Measurements from ENCODE around the gene SUSD1.
"Not testable (repeated sequence)": the region's sequence is repeated elsewhere in the genome, so short reads cannot be mapped to it uniquely, and the experiment has no call there.

SUSD1 gene

GRCh38 chr9:112174965-112175795 is at the start of gene SUSD1:
SUSD1 (minus strand) TSS chr9:112175297; CDS start chr9:112175235, 62 bp downstream.
- no peak for FAIRE-seq

DNA sequence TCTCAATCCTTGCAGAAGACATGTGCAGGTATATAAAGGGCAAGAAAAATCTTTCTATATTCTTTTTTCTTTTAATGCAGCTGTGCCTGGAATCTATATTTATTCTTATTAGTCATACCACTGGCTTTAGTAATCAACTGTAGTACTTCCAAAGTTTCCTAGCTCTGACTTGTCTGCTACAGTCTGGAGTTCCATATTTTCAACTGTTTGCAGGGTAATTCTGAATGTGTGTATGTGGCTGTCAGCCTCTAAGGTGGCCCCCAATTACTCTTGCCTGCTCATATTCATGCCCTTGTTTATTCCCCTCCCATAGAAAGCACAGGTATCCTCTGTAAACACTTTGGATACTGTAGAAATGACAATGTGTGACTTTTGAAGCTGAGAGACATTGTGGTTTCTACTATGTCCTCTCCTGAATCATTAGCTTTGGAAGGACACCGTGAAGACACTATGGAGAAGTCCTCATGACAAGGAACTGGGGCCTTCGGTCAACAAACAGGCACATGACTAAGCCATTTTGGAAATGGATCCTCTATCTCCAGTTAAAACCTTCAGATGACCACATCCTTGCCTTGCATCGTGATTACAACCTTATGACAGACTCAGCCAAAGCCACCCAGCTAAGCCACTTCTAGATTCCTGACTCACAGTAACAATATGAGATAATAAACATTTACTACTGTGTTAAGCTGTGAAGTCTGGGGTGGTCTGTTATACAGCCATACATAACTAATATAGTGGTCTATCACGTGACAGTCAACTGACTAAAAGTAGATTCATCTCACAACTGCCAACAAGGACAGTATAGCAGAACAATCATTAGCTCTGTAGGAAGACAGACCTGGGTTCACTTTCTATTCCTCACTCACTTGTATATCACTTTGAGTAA is 49.5 kb upstream of the SUSD1 start:
- FAIRE-seq: no peak

DNA sequence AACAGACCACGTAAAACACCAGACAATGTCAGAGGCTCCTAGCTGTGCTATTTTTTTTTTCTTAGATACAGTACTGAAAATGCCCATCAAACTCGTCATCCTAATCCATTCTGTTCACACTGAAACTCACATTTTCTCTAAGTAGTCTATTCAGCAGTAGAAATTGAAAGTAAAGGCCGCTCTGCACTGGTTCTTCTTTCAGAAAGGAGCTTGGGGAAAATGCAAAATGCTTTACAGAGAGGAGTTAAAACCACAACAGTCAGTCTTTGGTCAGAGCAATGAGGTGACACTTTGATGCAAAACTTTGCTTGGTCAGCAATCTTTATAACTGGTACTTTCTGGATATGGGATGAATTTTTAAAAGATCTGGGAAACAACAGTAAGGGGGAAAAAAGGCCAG is 43.8 kb upstream of the SUSD1 start:
- no peak for FAIRE-seq

GRCh38 chr9:112212926-112213325 is 37.8 kb upstream of the SUSD1 start:
- no peak for FAIRE-seq

GRCh38 chr9:112207451-112207850 is 32.4 kb upstream of the SUSD1 start:
- FAIRE-seq: no peak

DNA sequence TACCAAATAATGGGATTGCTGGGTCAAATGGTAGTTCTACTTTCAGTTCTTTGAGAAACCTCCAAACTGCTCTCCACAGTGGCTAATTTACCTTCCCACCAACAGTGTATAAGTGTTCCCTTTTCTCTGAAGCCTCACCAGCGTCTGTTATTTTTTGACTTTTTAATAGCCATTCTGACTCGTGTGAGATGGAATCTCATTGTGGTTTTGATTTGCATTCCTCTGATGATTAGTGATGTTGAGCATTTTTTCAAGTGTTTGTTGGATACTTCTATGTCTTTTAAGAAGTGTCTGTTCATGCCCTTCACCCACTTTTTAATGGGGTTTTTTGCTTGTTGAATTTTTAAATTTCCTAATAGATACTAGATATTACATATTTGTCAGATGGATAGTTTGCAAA is 28.4 kb upstream of the SUSD1 start:
- FAIRE-seq: no peak

GRCh38 chr9:112200711-112201110 is 25.6 kb upstream of the SUSD1 start:
- FAIRE-seq: no peak

GRCh38 chr9:112198646-112199045 is 23.5 kb upstream of the SUSD1 start:
- FAIRE-seq: no peak

DNA sequence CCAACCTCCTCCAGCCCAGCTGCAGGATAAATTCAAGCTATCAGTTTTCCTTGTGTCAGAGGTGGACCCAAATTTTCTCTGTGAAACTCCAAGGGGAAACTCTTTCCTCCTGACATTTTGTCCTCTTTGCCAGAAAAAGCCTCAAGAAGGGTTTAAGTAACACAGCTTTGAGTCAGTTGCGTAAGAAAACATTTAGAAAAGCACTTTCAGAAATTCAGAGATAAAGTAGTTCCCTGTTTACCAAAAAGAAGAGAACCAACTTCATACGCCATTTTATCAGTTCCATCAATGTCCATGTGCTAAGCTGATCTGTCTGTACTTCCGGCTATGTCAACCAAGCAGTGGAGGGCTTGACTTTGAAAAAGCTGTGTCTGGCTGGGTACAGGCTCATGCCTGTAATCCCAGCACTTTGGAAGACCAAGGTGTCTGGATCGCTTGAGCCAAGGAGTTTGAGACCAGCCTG is 19.9 kb upstream of the SUSD1 start:
- no peak for FAIRE-seq

GRCh38 chr9:112193572-112194288 is 18.6 kb upstream of the SUSD1 start:
- FAIRE-seq: no peak

GRCh38 chr9:112190320-112190719 is 15.2 kb upstream of the SUSD1 start:
- FAIRE-seq: not testable (repeated sequence)

DNA sequence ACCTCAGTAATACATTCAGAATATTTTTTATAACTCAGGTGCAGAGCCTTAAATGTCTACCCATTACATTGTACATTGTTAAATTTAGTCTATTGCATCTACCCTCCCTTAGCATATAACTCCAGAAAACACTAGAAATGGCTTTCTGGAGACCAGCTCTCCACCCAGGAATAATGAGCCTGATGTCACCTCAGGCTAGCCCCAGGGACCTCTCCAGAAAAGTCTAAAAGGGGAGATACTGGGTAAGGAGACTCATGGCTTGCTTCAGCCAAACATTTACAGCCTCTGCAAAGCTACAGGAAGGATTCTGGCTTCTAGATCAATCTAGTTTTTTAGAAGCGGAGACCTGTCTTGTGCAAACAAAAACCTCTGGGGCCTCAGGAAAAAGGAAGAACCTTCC is 13.8 kb upstream of the SUSD1 start:
- no peak for FAIRE-seq

DNA sequence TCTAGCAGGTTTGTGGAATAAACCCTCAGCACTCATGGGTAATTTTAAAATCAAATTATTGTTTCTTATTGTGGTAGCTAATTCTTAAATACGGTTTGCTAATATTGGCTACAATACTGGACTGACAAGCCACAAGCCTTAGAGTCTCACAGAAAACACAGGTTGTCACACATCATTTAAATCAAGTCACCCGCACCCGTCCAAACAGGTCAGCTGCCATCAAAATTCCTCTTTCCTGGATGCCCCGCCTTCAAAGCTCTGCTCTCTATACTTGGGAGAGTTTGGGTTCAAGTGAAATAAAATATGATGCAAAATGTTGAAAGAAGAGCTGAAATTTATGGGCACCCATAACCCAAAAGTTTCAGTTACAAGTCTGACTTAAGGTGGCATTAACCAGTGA is 12.3 kb upstream of the SUSD1 start:
- no peak for FAIRE-seq

GRCh38 chr9:112186695-112187094 is 11.6 kb upstream of the SUSD1 start:
- FAIRE-seq: no peak

GRCh38 chr9:112184946-112185345 is 9.8 kb upstream of the SUSD1 start:
- no peak for FAIRE-seq

- FAIRE-seq: no peak
Observed at GRCh38 chr9:112184221-112184620, 9.1 kb upstream of the SUSD1 start.

- no peak for FAIRE-seq
Observed at GRCh38 chr9:112180387-112180881, 5.3 kb upstream of the SUSD1 start.

GRCh38 chr9:112179816-112180215 is 4.7 kb upstream of the SUSD1 start:
- no peak for FAIRE-seq

DNA sequence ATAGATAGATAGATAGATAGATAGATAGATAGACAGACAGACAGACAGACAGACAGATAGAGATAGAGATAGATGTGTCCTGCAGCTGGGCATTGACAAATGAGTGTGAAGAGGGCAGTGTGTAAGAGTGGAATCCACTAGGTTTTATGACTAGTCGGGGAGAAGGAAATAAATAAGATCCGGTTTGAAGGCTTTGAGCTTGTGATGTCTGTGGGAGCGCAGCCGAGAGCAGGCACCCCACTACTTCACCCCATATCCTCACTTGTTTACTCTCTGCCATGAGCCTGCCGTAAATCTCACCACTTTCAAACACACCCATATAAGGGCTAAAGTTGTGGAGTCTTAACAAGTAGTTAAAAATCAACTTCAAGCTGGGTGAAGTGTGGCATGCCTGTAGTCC is 1.4 kb upstream of the SUSD1 start:
- FAIRE-seq: no peak

GRCh38 chr9:112175796-112176315 is 759 bp upstream of the SUSD1 start:
- FAIRE-seq: no peak

DNA sequence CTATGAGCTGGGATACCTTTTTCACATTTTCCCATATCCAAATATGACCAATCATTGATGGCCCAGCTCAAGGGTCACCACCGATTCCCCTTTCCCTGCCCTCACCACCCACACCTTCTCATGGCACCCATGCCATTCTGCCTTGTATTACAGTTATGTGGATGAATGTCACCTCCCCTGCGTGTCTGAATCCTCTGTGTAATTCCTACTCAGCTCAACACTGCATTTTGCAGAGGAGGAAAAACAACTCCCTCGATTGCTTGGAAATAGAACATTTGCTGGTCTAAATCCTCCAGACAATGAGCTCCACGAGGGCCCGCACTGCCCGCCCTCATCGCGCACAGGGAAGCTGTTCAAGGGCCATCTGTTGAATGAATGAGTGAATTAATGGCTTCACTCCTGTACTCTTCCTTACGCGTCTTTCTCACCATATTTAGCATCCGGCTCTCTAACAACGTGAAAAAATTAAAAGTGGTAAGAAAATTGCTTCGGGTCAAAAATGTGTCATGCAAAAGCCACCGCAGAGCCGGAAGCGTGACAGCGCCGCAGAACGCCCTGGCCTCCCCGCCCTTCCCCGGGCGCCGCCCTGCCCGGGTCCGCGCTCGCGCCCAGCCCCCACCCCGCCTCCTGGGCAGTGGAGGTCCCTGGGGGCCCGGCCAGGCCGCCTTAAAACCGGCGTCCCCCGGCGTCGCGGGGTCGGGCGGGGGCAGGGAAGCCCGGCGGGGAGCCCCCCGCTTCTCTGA is 704 bp downstream of the SUSD1 start:
- FAIRE-seq: no peak
